Right atrium auricular region (tissue), 2 donors: ENCODE data around the gene HOXA5. TPM values are rescaled to one million over a fixed set of nuclear protein-coding genes. Genes with fewer than 3 reads are reported as not detected.

ENCODE experiments used
- DNase-seq: peaks from one replicate; pipeline ENCODE4 v3.0.0-alpha.2; 2019; ENCODE audit warnings: low spot score
- H3K27ac ChIP-seq, 2 donors: fragments of 200-600 bp; sonication (generic); 1 replicate in 1 of 2; 2 replicates in 1 of 2; pipeline ENCODE4 v1.5.1; 2016 to 2019
- H3K27me3 ChIP-seq, 2 donors: fragments of 200-600 bp; sonication (generic); one replicate each; pipeline versions ENCODE4 v1.5.1 to v1.6.0; 2017 to 2019
- H3K36me3 ChIP-seq: fragments of 200-600 bp; sonication (generic); one replicate; pipeline ENCODE4 v1.5.1; 2016
- H3K4me1 ChIP-seq, 2 donors: fragments of 200-600 bp; sonication (generic); one replicate each; pipeline versions ENCODE4 v1.5.1 to v1.6.0; 2017 to 2019
- H3K4me3 ChIP-seq, 2 donors: fragments of 200-600 bp; sonication (generic); 1 replicate in 1 of 2; 2 replicates in 1 of 2; pipeline ENCODE4 v1.5.1; 2017 to 2019; ENCODE audit warnings: mild to moderate bottlenecking in 1 of 2, moderate library complexity in 1 of 2
- H3K9me3 ChIP-seq, 2 donors: fragments of 200-600 bp; sonication (generic); one replicate each; pipeline ENCODE4 v1.5.1; 2019
- total RNA-seq, 2 donors: library from RNA; depleted of rRNA; stranded (reverse); fragments of >200 nt; gene quantifications; one replicate each; pipeline ENCODE4 v1.1.0, GENCODE V29; 2016
- TF ChIP-seq, protein P1 (sequence below), 2 donors: fragments of 200-600 bp; sonication (generic); IDR thresholded peaks; one replicate each; pipeline ENCODE4 v1.5.1; 2019; ENCODE audit warnings: antibody characterized with exemption in 2 of 2

HOXA5 gene
- total RNA-seq, 2 donors from 2014 or later: 0.24 to 0.96 TPM

DNA sequence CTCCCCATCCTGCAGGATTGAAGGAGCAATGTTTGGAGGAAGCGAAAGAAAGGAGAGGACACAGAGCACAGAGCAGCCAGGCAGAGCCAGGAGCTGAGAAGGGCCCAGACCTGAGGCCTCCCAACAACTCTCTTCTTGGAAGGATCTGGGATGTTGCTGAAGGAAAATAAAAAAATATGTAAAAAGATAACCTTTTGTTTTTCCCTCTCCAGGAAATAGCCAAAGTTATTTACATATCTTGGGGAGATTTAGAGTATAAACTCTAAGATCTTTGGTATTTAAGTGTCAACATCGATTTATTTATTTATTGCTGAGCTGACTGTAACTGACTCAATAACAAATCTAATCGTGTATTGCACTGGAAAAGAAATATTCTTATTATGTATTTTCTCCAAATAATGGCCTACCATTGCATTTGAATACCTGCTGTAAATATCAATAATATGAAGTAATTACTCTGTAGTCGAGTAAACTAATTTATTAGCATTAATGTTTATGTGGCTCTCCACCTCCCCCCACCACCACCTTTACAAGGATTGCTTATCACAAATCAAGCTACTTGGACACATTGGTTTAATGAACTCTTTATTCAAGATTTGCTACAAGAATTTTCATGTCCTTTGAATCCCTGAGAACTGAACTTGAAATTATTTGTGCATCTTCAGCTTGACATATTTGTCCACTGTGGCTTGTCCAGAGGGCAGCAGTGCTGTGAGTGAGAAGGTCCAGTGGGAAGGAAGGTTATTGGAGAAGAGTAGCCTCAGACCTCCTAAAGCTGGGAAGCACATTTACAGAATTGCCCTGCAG, 43.4 kb upstream of the HOXA5 start:
- Histone ChIP-seq H3K9me3 (no peaks in the 10 kb centered on the region), H3K4me1 (peaks cover 0 to 56% of the 10 kb centered on the region in 2 donors), H3K4me3 (no peak overlapping the region), H3K36me3 (no peaks in the 10 kb centered on the region), H3K27ac (no peak overlapping the region), H3K27me3 (peaks cover 80 to 97% of the 10 kb centered on the region in 2 donors)
- TF ChIP-seq, protein P1, sequence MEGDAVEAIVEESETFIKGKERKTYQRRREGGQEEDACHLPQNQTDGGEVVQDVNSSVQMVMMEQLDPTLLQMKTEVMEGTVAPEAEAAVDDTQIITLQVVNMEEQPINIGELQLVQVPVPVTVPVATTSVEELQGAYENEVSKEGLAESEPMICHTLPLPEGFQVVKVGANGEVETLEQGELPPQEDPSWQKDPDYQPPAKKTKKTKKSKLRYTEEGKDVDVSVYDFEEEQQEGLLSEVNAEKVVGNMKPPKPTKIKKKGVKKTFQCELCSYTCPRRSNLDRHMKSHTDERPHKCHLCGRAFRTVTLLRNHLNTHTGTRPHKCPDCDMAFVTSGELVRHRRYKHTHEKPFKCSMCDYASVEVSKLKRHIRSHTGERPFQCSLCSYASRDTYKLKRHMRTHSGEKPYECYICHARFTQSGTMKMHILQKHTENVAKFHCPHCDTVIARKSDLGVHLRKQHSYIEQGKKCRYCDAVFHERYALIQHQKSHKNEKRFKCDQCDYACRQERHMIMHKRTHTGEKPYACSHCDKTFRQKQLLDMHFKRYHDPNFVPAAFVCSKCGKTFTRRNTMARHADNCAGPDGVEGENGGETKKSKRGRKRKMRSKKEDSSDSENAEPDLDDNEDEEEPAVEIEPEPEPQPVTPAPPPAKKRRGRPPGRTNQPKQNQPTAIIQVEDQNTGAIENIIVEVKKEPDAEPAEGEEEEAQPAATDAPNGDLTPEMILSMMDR (IDR thresholded peaks at IDR 0.05): no peak
- no peak for DNase-seq

DNA sequence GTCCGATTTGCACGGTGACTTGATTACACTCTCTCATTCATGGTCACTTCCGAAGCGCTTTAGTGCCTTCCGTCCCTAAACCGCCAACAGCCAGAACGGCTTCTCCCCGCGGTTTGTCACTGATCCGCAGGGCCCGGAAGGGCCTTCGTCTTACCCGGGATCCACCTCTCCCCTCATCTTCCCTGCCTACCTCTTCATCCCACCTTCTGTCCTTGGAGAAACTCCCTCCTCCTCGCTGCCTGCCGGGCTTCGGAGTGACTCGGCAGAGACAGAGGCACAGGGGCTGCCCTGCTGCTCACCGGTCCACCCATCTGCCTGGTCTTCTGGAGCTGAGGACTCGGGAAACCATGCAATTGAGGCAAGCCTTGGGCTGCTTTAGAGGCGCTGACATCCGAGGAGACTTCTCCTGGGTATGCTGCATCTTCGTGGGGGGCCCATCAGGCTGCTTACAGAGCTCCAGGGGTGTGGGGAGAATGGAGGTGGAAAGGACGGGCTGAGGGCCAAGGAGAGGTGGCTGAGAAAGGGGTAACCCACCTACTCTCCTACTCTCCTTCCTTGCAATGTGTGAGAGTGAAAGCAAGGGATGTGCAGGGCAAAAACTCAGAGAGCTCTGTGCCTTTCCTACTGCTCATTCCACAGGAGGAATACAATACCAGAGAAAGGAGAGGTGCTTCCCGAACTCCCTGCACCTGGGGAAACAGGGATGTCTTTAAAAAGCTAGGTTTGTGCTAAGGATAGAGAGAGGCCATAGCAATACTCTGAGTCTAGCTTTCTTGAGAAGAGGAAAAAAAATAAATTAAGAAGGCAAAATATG, 42.6 kb upstream of the HOXA5 start:
- Histone ChIP-seq H3K27ac (no peak overlapping the region), H3K36me3 (no peaks in the 10 kb centered on the region), H3K9me3 (no peaks in the 10 kb centered on the region), H3K27me3 (peaks cover 78 to 94% of the 10 kb centered on the region in 2 donors), H3K4me1 (peaks cover 0 to 54% of the 10 kb centered on the region in 2 donors), H3K4me3 (no peak overlapping the region)
- TF ChIP-seq, protein P1 (IDR thresholded peaks at IDR 0.05): no peak
- DNase-seq: no peak

DNA sequence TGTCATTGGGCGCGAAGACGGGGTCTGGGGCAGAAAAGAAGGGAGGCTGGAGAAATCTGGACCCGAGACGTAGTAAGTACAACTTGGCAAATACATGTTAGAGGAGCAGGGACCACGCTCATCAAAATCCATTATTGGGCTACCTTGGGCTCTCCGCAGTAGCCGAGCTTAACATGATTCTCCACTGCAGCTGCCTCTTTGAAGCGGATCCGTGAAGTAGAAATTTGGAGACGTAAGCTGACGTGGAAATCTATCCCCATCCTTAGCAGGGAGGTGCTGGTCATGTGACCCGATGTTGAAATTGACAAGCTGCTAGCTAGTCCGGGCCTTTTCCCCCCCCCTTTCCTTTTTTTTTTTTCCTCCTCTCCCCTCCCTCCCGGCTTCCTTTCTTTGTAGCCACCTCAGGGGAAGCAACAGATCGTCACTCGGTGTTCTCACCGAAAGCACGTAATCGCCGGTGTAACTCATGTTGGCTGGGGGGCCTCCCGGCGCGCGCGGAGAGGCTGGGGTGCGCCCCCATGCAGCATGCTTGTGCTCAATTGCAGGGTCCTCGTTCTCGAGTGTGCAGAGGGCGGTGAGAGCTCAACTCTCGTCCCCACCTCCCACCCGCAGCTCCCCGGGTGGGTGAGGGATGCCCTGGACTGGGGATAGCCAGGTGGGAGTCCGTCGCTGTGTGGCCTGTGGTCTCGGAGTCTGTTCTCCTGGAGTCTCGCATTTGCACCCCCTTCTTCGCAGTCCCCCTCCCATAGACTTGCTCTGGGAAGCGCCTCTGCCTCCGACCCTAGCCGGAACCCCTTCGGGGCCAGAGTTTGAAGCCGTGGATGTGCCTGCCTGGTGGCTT, 41.8 kb upstream of the HOXA5 start, which contains the start of gene HOXA11:
TSS of gene HOXA11 (minus strand) at position 220 of the 841 bp plus-strand sequence. CDS start at position 132, 88 bp downstream.
- TF ChIP-seq, protein P1 (IDR thresholded peaks at IDR 0.05): no peak
- peaks cover 0 to 54% of the 10 kb centered on the region in 2 donors for H3K4me1 ChIP-seq

DNA sequence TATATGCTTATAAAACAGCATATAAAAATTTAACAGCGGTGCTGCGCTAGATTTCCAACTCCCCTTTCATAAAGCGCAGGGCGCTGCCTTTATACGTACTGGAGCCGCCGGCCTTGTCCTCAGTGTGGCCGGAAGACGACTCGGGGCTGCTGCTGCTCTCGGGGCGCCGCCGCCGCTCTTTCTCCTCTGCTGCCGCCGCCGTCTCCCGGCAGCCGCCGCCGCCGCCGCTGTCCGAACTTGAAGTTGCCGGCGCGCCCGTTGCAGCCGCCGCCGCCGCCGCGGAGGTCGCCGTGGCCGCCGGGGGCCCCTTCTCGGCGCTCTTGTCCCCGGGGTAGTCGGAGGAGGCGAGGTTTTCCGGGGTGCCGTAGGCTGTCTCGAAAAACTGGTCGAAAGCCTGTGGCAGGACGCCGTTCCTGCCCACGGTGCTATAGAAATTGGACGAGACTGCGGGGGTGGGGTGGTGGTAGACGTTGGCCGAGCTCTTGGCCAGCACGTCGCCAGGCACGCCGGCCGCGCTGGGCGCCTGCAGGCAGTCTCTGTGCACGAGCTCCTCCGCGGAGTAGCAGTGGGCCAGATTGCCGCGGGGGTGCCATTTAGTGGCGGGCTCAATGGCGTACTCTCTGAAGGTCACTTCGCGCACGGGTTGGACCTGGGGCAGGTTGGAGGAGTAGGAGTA, 41.0 kb upstream of the HOXA5 start:
- TF ChIP-seq, protein P1 (IDR thresholded peaks at IDR 0.05): no peak
- no peak for DNase-seq
- Histone ChIP-seq H3K4me3 (peak overlapping the region in 1 of 2 donors; percentile 37), H3K27ac (no peak overlapping the region), H3K36me3 (no peaks in the 10 kb centered on the region), H3K9me3 (no peaks in the 10 kb centered on the region), H3K4me1 (peaks cover 0 to 60% of the 10 kb centered on the region in 2 donors), H3K27me3 (peaks cover 76 to 96% of the 10 kb centered on the region in 2 donors)

More for the DNA sequence above, 41.8 kb upstream of the HOXA5 start, which contains the start of gene HOXA11:
- no peak within 1 kb of the TSS for H3K27ac ChIP-seq
- H3K4me3 ChIP-seq: peak within 1 kb of the TSS in 1 of 2 donors; percentile 37
- no peaks in the 10 kb centered on the region for H3K9me3 ChIP-seq
- peaks cover 79 to 96% of the 10 kb centered on the region in 2 donors for H3K27me3 ChIP-seq
- DNase-seq: no peak
- H3K36me3 ChIP-seq: no peaks in the 10 kb centered on the region
